GM12875 (cell line): ENCODE data around the gene CNN2.

Source experiments
- H3K4me3 ChIP-seq: one replicate; pipeline ENCODE4 v1.5.1; 2011; ENCODE audit warnings: low read depth, low read length, control low read depth
- CTCF ChIP-seq: IDR thresholded peaks from 2 replicates; pipeline ENCODE4 v1.5.1; 2011; ENCODE audit warnings: low read depth, mild to moderate bottlenecking, control low read depth, inconsistent platforms, low read length, moderate library complexity, borderline replicate concordance; ENCODE audit not compliant: insufficient read depth

Gene CNN2

GRCh38 chr19:991932-992669, 34.3 kb upstream of the CNN2 start:
- TF ChIP-seq CTCF, result no peak
- no peak overlapping the region for H3K4me3 ChIP-seq

GRCh38 chr19:992670-993055, 33.7 kb upstream of the CNN2 start:
- TF ChIP-seq CTCF, result no peak
- H3K4me3 ChIP-seq, result no peak overlapping the region

- H3K4me3 ChIP-seq, result no peak overlapping the region
- no peak for TF ChIP-seq CTCF
Observed at GRCh38 chr19:993361-993830, 33.0 kb upstream of the CNN2 start.

- no peak for TF ChIP-seq CTCF
- H3K4me3 ChIP-seq, result no peak overlapping the region
Observed at GRCh38 chr19:993831-994393, 32.5 kb upstream of the CNN2 start.

- TF ChIP-seq CTCF, result no peak
- H3K4me3 ChIP-seq, result no peak overlapping the region
Observed at GRCh38 chr19:994516-994915, 31.9 kb upstream of the CNN2 start.

- TF ChIP-seq CTCF, result no peak
- H3K4me3 ChIP-seq, result no peak overlapping the region
Observed at GRCh38 chr19:995051-995827, 31.2 kb upstream of the CNN2 start.
